HG03432 (cell line): ENCODE measurements around the gene FSIP2.

ENCODE experiments used
- ATAC-seq: cut with Tn5 transposase; IDR thresholded peaks from one replicate; pipeline ENCODE4 v1.9.1; 2021; ENCODE audit warnings: mild to moderate bottlenecking, moderate library complexity; ENCODE audit not compliant: unreplicated experiment

Gene FSIP2, protein sequence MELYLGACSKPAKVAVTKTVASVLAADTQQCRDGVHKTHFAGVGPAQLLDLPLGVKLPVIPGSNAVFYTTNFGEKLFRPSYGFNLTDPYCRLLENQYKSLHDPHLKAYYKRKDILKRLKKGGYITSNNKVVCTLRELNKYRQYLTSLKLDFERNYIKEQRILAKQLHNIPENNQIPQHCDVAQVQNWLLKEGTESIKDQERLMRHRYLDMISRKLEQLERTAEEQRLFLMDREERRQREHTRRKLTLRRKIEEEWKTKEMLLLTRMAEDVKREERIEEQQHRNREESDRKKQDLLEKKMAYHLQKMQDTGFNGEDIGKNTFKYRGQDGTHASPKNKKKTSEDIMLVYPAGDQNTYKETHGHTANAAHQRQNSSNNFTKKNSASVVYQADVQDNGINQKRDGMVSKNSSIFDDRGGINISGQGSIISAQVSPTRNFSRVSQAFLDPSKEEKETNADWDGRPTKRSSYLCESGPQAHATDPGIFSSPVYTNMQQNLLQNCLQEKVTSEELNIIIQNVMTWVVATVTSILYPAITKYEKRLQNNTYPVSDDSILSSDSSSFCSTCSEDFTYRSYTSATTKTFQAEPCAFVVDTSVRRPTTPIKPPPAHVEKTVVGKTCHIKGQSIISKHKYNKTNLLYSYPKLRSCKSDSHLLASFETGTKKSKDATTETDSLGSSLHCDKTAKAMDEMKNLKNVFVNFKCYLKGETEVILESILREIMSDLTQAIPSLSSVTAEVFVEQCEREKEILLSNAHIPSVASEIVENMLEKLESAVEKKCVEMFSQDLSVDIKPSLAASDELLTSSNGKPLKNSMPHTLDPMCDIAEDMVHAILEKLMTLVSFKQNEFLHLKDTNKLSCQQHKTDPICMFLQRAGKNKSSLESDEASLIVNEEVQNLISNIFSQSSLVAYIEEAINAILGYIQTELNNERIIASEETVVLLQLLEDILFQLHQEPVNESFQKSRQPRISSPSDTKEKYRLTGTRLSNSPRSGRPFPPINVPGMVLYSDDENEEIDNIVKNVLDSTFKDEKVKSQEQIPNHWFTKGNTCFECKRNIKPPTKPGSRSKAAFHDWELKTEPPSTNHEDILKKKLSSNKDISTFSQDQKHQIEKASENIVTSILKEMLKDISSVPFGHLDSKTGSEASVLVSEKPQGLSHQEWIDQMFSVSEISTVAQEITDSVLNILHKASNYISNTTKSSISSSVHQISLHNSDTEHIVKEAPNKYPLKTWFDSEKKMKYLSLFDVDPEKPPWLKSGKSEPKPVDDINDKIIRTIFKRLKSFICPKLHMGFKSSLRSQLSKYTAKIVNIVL (N-terminal part only)

DNA sequence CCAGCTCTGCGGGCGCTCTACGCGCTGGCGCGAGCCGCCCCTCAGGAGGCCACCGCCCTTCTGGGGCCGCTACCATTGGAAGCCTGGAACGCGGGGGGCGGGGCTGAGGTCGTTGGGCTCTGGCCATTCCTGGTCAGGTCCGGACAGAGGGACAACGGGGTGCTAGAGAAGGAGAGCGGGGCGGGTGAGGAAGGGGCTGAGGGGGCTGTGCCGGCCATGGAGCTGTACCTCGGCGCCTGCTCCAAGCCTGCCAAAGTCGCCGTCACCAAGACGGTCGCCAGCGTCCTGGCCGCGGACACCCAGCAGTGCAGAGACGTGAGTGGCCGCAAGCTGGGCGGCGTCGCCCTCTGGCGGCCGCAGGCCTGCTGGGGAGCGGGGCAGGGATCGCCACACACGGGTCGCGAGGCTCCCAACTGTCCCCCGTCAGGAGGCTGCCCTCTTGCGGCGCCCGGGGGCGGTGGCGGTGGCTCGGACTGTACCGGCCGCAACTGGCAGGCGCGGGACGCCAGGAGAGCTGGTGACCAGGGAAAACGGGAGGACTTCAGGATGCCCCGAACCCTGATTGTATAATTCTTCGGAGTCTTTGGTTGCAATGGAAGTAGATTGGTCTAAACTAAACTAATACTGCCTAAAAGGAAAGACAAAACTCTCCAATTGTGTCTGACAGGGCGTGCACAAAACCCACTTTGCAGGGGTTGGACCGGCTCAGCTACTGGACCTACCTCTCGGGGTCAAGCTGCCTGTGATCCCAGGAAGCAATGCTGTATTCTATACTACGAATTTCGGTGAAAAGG is at the start of gene FSIP2:
TSS of gene FSIP2 (plus strand) at position 126 of the 794 bp plus-strand sequence. CDS start at position 217, 91 bp downstream.
- ATAC-seq, result peak; percentile 97

DNA sequence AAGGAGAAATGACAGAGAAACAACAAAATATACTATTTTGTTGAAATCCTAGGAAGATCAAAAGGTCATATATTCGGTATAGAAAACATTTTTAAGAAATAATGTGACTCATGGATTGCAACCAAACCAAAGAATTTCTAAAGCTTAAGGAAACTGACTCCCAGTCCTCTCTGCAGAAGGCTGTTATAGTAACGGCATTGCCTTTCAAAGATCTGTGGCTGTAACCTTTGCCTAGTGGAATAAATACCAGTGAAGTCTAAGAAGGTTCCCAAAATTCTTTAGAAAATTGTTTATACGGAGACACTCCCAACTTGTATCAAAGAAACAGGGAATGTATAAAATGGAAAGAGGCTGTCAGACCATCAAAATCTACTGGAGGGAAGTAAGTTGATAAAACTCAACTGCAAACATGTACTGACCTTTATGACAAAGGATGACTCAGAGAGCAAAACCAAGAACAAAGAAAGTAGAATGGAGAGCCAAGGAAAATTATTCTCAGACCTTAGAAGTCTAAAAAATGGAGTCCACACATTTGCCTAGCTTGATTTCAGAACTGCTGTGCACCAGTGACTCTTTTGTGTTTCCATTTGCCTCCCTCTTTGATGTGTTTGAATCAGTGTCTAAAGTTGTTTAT is 48.6 kb upstream of the FSIP2 start:
- ATAC-seq, result no peak

DNA sequence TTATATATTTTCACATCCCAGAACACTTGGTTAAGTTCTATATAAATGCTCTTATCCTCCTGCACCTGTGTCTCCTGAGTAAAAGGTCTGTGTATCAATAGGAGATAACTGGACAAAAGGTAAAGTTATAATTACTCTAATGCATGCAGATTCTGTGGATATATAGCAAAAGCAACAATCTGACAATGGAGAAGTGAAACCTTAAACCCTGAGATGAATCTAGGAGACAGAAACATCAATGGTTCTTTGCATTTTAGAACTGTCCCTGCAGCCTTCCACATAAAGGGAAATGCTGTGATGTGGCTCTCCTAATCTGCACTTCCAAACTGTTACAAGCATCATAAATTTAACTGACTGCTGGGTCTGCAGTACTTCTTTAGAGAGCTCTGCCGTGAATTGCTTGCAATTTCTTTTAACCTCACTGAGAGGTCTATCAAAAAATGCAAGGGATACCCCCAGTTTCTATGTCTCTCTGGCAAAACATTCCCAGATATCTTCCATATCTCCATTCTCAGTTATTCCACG is 42.8 kb upstream of the FSIP2 start:
- no peak for ATAC-seq

DNA sequence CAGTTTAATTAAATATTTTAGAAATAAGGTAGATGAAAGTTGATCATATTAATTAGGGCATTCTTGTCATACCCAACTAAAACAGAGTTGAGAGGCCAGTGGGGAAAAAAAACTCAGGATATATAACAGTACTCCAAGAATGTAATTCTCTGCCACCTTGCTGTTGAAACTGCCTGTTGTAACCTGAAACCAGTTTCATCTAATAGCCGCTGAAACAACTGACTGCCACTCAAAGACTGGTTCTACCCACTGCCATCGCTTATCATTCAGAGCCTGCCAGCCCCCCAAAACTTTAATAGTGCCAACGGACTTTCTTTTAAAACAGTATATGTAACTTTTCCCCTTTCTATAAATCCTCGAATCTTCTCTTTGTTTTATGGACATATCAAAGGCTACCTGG is 37.7 kb upstream of the FSIP2 start:
- ATAC-seq, result no peak

DNA sequence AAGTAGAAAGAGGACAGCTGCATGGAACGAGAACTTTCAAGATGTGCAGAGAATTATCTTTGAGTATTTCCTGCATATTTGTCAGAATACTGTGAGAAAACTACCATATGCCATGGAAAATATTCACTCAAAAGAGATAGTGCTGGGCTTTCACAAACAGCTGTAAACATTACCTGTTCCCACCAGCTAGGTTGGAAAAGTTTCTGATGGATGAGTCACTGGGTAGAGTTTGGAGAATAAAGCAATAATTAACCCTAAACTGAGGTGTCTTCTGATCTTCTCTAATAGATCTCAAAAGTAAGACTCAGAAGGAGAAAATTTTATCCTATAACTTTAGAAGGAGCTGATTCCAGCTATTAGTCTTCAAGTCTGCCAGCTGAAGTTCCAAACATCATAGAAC is 3.9 kb upstream of the FSIP2 start:
- no peak for ATAC-seq

DNA sequence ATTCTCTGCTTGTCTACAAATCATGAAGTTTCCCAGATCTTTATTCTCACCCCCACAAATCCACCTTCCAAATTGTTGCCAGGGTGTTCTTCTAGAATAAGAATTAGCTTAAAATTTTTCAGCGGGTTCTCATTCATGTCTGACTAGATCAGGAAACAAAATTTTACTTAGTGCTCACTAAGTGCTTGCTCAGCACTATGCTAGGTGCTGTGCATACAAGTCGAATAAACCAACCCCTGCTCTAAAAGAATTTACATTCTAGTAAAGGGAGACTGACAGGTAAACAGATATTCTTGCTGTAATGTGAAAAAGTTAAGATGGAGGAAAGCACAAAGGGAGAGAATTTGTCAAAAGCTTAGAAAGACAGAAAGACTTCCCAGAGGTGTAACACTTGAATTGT is 2.4 kb upstream of the FSIP2 start:
- ATAC-seq, result no peak

DNA sequence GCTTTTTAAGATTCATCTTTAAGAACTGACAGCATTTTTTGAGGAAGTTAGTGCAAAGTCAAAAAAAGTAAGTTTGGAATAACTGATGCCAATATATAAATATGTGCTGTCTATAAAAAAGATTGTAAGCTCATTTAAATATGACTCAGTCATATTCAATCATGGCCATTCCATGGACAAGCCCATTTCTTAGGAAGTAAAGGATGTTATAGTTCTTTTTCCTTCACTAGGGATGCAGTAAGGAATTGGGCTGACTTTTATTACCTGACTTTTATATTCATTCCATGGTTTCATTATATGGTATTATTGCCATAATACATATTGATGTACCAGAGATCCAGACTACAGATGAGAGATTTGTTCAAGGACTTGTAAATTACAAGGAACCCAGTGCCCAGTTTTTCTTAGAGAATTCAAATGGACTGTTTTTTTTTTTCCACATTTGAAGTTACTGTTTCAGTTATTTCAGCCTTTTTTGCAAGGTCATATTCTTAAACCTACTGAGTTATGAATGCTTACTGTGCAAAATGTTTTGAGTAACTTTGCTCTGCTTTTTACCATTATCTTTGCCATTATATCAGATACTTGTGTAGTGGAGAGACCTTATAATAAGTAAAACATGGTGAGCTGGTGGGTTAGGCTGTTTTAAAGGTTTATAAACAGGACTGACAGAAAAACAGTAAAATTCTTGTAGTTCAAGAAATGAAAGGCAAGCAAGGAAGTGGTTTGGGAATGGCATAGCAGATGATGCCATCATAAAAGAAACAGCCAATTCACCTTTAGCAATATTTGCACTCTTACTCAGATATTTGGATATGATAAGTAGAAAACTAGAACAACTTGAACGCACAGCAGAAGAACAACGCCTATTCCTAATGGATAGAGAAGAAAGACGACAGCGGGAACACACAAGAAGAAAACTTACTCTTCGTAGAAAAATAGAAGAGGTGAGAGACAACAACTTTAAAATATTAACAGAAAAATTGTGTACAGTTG is 7.6 kb downstream of the FSIP2 start:
- no peak for ATAC-seq

DNA sequence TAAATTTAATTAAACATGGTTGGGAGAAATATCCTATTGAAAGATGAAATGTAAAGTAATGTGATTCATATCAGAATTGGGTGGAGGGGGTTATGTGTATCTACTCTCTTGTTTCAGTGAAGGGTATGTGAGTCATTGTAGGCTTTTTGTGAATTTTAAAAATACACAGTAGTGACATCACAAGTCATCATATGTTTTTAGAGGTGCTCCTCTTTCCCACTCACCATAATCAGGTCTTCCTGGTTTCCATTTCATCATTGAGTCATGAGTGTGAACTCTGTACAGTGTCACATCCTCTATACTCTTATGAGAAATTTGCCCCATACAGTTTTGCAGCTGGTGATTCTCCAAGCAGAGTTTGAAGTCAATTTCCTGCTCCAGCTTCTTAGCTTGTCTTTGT is 18.8 kb downstream of the FSIP2 start:
- no peak for ATAC-seq

DNA sequence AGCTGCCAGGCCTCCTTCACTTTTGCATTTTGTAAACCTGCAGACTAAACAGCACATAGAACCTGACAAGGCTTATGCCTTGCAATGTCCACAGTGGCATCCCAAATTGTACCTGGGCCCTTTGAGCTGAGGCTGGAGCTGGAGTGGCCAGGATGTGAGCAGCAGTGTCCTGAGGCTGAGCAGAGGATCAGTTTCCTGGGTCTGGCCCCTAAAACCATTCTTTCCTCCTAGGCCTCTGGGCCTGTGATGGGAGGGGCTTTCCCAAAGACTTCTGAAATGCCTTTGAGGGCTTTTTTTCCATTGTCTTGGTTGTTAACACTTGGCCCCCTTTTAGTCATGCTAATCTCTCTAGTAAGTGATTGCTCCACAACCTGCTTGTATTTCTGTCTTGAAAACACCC is 32.8 kb downstream of the FSIP2 start:
- ATAC-seq, result no peak

DNA sequence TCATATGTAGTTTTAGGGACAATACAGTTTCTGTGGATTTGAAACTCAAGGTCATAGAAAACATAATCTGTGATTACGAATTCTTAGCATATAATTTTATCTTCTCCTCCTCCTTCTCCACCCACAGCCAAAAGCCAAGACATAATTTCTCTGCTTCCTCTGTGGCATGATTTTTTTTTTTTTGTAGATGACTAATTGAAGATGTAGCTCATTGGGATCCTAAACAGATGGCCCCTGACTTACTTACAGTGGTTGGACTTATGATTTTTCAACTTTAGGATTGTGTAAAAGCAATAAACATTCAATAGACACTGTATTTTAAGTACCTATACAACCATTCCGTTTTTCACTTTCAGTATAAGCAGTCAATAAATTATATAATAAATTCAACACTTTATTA is 42.3 kb downstream of the FSIP2 start:
- ATAC-seq, result no peak

DNA sequence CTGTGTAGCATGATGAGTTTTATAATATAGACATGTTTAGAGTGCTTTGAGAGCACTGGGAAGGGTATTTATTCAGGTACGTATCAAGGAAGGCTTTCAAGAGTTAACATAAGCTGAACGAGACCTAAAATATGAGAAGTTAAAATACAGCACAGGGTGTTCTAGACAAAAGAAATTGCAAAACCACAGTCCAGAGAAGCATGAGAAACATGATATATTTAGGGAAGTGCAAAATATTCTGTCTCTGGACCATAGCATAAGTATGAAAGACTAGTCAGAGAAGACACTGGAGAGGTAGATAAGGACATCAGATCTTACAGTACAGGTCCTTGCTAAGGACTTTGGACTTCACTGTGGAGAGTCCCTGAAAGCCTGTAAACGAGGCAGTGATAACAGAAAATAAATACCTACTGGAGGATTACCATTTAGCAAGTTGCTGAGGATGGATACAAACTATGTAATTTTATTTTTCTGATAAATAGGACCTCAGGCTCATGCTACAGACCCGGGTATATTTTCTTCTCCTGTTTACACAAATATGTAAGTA is 43.7 kb downstream of the FSIP2 start:
- ATAC-seq, result no peak

DNA sequence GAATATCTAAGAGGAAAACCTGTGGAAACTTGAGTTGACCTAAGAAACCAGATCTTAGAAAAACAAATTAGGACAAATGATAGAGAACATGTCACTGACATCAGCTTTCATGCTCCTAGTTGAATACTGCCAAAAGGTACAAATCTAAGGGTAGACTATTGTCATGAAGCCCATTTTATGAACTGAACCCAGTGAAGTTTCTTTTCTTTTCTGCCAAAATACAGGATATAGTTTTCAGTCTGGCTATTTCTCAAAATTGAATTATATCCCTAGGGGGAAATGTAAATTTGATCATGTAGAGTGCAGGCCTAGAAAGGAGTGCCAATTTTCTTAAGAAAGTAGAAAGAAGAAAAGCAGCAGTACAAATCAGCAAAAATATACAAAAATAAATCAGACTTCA is 46.6 kb downstream of the FSIP2 start:
- no peak for ATAC-seq

DNA sequence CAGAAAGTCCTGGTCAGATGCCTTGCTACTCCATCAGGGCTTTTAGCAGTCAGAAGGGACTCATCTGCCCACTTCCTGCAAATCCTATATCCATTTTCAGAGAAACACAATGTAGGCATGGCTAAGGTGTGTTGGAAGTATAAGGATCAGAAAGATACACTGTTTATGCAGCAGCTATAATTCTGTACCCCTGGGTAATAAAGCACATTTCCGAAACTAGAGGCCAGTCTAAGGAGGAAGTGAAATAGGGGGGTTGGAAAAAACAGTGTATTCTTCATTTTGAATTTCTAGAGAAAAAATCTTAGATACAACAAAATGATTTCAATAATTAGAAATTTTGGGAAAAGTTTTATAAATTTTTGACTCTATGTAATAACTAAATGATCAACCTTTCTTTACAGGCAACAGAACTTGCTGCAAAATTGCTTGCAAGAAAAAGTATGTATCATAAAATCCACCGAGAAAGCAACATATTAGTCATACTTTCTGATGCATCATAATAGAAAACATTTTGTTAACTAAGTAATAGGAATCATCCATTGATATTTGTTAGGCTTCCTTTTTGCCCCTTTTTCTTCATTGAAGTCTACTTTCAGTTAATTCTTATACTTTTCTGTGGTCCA is 47.4 kb downstream of the FSIP2 start:
- peak; percentile 88 for ATAC-seq

DNA sequence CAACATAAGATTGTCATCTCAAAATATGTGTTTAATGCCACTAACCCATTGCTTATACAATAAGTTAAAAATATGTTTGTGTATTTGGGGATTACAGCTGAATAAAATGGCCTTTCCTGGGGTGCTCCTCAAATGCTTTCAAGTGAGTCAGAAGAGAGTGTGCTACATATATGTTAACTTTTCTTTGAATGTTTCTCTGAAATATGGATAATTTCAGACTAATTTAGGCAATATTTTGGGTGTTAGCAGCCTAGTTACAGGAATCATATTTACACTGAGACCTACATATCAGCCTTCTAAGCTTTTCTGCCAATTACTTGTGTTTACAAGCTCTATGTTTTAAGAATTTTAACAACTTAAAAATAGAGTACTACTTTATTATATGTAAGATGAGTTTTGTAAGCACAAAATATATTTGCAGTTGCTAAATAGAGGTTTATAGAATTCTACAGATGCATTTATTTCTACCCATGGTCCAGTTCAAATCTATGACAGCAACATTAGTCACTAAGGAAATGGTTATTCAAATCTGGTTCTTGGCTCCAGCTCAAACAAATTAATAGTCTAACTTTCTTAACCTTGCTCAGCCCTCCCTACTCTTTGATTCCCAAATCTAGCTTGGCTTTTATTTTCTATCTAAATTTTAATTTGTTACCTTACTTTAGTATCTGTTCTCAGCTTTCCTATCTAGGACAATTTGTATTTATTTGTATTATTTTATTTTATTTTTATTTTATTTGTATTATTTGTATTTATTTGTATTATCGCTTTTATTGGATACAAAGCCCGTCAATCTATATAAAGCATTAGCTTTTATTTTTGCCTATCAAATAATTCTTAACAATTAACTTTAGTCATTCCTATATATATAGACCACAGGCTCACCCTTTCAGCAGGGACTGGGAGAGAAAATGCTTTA is 48.9 kb downstream of the FSIP2 start:
- ATAC-seq, result no peak

DNA sequence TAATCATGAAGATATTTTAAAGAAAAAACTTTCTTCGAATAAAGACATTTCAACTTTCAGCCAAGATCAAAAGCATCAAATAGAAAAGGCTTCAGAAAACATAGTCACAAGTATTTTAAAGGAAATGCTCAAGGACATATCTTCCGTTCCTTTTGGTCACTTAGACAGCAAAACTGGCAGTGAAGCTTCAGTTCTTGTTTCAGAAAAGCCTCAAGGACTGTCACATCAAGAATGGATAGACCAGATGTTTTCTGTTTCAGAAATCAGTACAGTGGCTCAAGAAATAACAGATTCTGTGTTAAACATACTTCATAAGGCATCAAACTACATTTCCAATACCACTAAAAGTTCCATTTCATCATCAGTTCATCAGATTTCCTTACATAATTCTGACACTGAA is 51.8 kb downstream of the FSIP2 start:
- ATAC-seq, result peak; percentile 36

DNA sequence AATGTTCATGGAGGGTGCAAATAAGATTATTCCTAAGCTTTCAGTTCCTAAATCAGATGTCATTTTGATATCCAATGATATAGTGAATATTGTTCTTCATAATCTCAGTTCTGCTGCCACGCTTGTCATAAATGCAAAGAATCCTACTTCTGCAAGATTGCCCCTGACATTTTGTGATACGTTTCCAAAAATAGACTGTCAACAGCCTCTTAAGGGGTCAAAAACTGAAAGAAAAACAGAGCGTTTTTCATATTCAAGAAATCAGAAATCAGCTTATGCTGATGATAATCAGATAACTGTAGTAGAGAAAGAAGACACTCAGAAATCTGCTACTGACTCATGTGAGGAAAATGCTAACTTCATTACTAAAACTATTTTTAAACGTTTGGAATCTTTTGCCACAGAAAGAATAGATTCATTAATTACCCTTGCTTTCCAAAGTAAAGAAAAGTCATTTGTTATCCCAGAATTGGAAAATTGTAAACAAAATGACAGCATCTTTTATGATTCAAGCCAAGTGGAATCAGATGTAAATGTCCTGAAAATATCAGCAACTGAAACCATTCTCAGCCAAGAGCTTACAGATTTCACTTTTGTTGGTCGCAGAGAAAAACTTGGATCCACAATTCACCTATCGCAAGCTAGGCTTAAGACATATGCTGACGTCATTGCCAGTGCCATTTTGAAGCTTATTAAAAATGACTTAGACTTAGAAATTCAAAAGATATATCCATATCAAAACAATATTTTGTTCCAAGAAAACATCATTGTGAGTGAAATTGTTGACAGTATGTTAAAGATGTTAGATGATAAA is 55.1 kb downstream of the FSIP2 start:
- no peak for ATAC-seq
